RPMI7951 (cell line): ENCODE measurements around the gene LRRC71. TPM values are rescaled to one million over a fixed set of nuclear protein-coding genes. Genes with fewer than 3 reads are reported as not detected.

ENCODE experiments used
- DNase-seq: peaks from one replicate; pipeline ENCODE4 v3.0.0-alpha.2; 2012; ENCODE audit warnings: low read depth
- total RNA-seq: library from RNA; depleted of rRNA; stranded (reverse); fragments of >200 nt; shearing (Covaris generic); gene quantifications from 2 replicates; pipeline ENCODE4 v1.2.3, GENCODE V29; 2014

Gene LRRC71
- total RNA-seq, 1 experiment from 2014 or later: not detected

GRCh38 chr1:156927215-156928042, 7.0 kb downstream of the LRRC71 start:
- peak; percentile 59 for DNase-seq

GRCh38 chr1:156928043-156928602, 7.7 kb downstream of the LRRC71 start:
- no peak for DNase-seq

GRCh38 chr1:156929596-156930238, 9.3 kb downstream of the LRRC71 start:
- DNase-seq: no peak

- no peak for DNase-seq
Measured at GRCh38 chr1:156930483-156930882, 10.1 kb downstream of the LRRC71 start.

- peak; percentile 51 for DNase-seq
Measured at GRCh38 chr1:156931211-156931952, 10.9 kb downstream of the LRRC71 start.

- no peak for DNase-seq
Measured at GRCh38 chr1:156931974-156932710, 11.7 kb downstream of the LRRC71 start.

GRCh38 chr1:156933136-156933535, 12.7 kb downstream of the LRRC71 start:
- no peak for DNase-seq

- no peak for DNase-seq
Measured at GRCh38 chr1:156935505-156936128, 15.2 kb downstream of the LRRC71 start.

GRCh38 chr1:156936191-156936590, 15.8 kb downstream of the LRRC71 start:
- no peak for DNase-seq

- DNase-seq: no peak
Measured at GRCh38 chr1:156936721-156937220, 16.3 kb downstream of the LRRC71 start.

GRCh38 chr1:156937883-156938282, 17.5 kb downstream of the LRRC71 start:
- DNase-seq: no peak

- DNase-seq: no peak
Measured at GRCh38 chr1:156938813-156939212, 18.4 kb downstream of the LRRC71 start.

GRCh38 chr1:156939786-156940334, 19.4 kb downstream of the LRRC71 start:
- DNase-seq: no peak

- DNase-seq: no peak
Measured at GRCh38 chr1:156941675-156942074, 21.2 kb downstream of the LRRC71 start.

GRCh38 chr1:156942176-156942575, 21.7 kb downstream of the LRRC71 start:
- no peak for DNase-seq

- no peak for DNase-seq
Measured at GRCh38 chr1:156942576-156942975, 22.1 kb downstream of the LRRC71 start.

- DNase-seq: no peak
Measured at GRCh38 chr1:156943756-156944155, 23.3 kb downstream of the LRRC71 start.

GRCh38 chr1:156944268-156944667, 23.8 kb downstream of the LRRC71 start:
- no peak for DNase-seq

GRCh38 chr1:156944848-156945247, 24.4 kb downstream of the LRRC71 start:
- no peak for DNase-seq

- DNase-seq: no peak
Measured at GRCh38 chr1:156945881-156946661, 25.6 kb downstream of the LRRC71 start.
